Stomach (tissue), 4 donors: ENCODE data around the gene CBARP.

ENCODE experiments used
- CTCF ChIP-seq, 7 experiments: fragments of 450-650 bp in 4 of 7; fragments of 200-600 bp in 3 of 7; sonication (generic) in 3 of 7; IDR thresholded peaks; one replicate each; pipeline ENCODE4 v1.5.1; 2016 to 2019; ENCODE audit warnings: antibody characterized with exemption in 7 of 7, control low read depth in 2 of 7, mild to moderate bottlenecking in 1 of 7
- EP300 ChIP-seq: sonication (generic); formaldehyde crosslinking; IDR thresholded peaks from one replicate; pipeline ENCODE4 v1.6.1; 2017; ENCODE audit warnings: antibody characterized with exemption
- POLR2A ChIP-seq, 4 donors: fragments of 450-650 bp; IDR thresholded peaks; one replicate each; pipeline ENCODE4 v1.6.1; 2016; ENCODE audit warnings: antibody characterized with exemption in 4 of 4, control low read depth in 2 of 4, mild to moderate bottlenecking in 1 of 4, moderate library complexity in 1 of 4

GRCh38 chr19:1253514-1254080 lies 15.8 kb upstream of the CBARP start:
- no peak for TF ChIP-seq POLR2A (IDR thresholded peaks at IDR 0.05)
- no peak for TF ChIP-seq EP300
- no peak for TF ChIP-seq CTCF (IDR thresholded peaks at IDR 0.05)
